HepG2 (cell line): ENCODE results near the gene SOCS3. TPM values are rescaled to one million over a fixed set of nuclear protein-coding genes. Genes with fewer than 3 reads are reported as not detected.

Experiments used
- ATAC-seq: fragments of 200-7000 bp; cut with Tn5 transposase; 3 replicates; pipeline ENCODE4 v1.9.1; 2020; ENCODE audit warnings: mild to moderate bottlenecking, moderate library complexity
- BruUV-seq: library from RNA; stranded (reverse); fragments of 400-500 nt; replicated peaks from 2 replicates; lab custom pipeline; 2021; lab: Mats Ljungman, UMichigan
- CTCF ChIA-PET: fragments of 300-600 bp; formaldehyde crosslinking; extraction: SDS; loops from one replicate; lab custom pipeline; 2021; ENCODE audit warnings: low total read pairs, inconsistent platforms, low intra/inter-chr PET ratio; lab: Yijun Ruan, JAX
- POLR2A ChIA-PET: fragments of 350-600 bp; sonication (Branson Sonifier 250); formaldehyde crosslinking; loops from one replicate; lab custom pipeline; 2020; ENCODE audit warnings: antibody characterized with exemption, inconsistent platforms; lab: Yijun Ruan, JAX
- DNase-seq: peaks from one replicate; pipeline ENCODE4 v3.0.0-alpha.2; 2015; ENCODE audit warnings: low spot score
- FAIRE-seq: peaks from 3 replicates; lab custom pipeline; 2011; peaks lifted over from hg19 to GRCh38; lab: Jason Lieb, UNC
- H2AFZ ChIP-seq: one replicate; pipeline ENCODE4 v1.6.1; 2011; ENCODE audit warnings: low read length, inconsistent platforms
- H3K27ac ChIP-seq: fragments of 300-600 bp; 3 replicates; pipeline ENCODE4 v1.8.0; 2011; ENCODE audit warnings: mixed run types, mild to moderate bottlenecking, mixed read lengths, low read length, inconsistent platforms; ENCODE audit not compliant: insufficient read depth; ENCODE audit errors: extremely low read length
- H3K27me3 ChIP-seq, 2 experiments: fragments of 200-600 bp in 1 of 2; 2 replicates in 1 of 2; 3 replicates in 1 of 2; pipeline versions ENCODE4 v1.6.0 to v1.8.0; 2011; ENCODE audit warnings: low read length in 2 of 2, mild to moderate bottlenecking in 2 of 2, moderate library complexity in 2 of 2, inconsistent platforms in 1 of 2; ENCODE audit not compliant: insufficient read depth in 2 of 2, control insufficient read depth in 1 of 2
- H3K36me3 ChIP-seq, 2 experiments: fragments of 200-600 bp in 1 of 2; replicated peaks in 1 of 2; 2 replicates in 1 of 2; 3 replicates in 1 of 2; pipeline versions ENCODE4 v1.5.1 to v1.8.0; 2011; ENCODE audit warnings: low read length in 2 of 2, inconsistent platforms in 1 of 2; ENCODE audit not compliant: insufficient read depth in 2 of 2, control insufficient read depth in 1 of 2
- H3K4me1 ChIP-seq: 2 replicates; pipeline ENCODE4 v1.5.1; 2012; ENCODE audit warnings: low read length, inconsistent platforms; ENCODE audit not compliant: insufficient read depth
- H3K4me2 ChIP-seq: 2 replicates; pipeline ENCODE4 v1.6.0; 2011; ENCODE audit warnings: low read depth, low read length, inconsistent platforms
- H3K4me3 ChIP-seq, 3 experiments: fragments of 200-600 bp in 1 of 3; sonication (generic), shearing (Covaris generic) in 1 of 3; replicated peaks in 1 of 3; 2 replicates each; pipeline ENCODE4 v1.5.1; 2011 to 2016; ENCODE audit warnings: low read length in 3 of 3, inconsistent platforms in 2 of 3, low read depth in 2 of 3, mild to moderate bottlenecking in 2 of 3, control low read depth in 1 of 3, mixed read lengths in 1 of 3; ENCODE audit not compliant: insufficient read depth in 1 of 3
- H3K79me2 ChIP-seq: one replicate; pipeline ENCODE4 v1.6.1; 2011; ENCODE audit warnings: low read length, inconsistent platforms; ENCODE audit not compliant: insufficient read depth
- H3K9ac ChIP-seq: 2 replicates; pipeline ENCODE4 v1.6.0; 2011; ENCODE audit warnings: mild to moderate bottlenecking, low read depth, low read length, inconsistent platforms; ENCODE audit not compliant: insufficient read depth
- H3K9me3 ChIP-seq: 2 replicates; pipeline ENCODE4 v1.5.1; 2012; ENCODE audit warnings: mild to moderate bottlenecking, low read length
- H4K20me1 ChIP-seq: 2 replicates; pipeline ENCODE4 v1.6.0; 2011; ENCODE audit warnings: inconsistent platforms, mild to moderate bottlenecking, low read length, moderate library complexity; ENCODE audit not compliant: insufficient read depth
- CBX2 ChIP-seq, 2 experiments: fragments of 200-600 bp in 1 of 2; sonication (generic); formaldehyde crosslinking in 1 of 2; IDR thresholded peaks; 2 replicates each; pipeline versions ENCODE4 v1.7.0 to v1.8.1; 2018 to 2022; ENCODE audit warnings: low read depth in 2 of 2, low read length in 1 of 2, mild to moderate bottlenecking in 1 of 2, missing genetic modification reagents in 1 of 2
- FOXP1 ChIP-seq, 2 experiments: fragments of 450-650 bp in 1 of 2; IDR thresholded peaks; 2 replicates each; pipeline ENCODE4 v1.6.1; 2017 to 2018; ENCODE audit warnings: antibody characterized with exemption in 1 of 2
- GPBP1L1 ChIP-seq: sonication (generic); formaldehyde crosslinking; IDR thresholded peaks from 2 replicates; pipeline ENCODE4 v1.5.0; 2020; ENCODE audit warnings: mild to moderate bottlenecking, missing genetic modification reagents
- MBD4 ChIP-seq: IDR thresholded peaks from 2 replicates; pipeline ENCODE4 v1.6.1; 2012; ENCODE audit warnings: low read length, inconsistent platforms, borderline replicate concordance
- RFX3 ChIP-seq: IDR thresholded peaks from 2 replicates; pipeline ENCODE4 v1.6.1; 2016; ENCODE audit warnings: missing biosample characterization, missing genetic modification reagents
- SAFB2 ChIP-seq: sonication (generic); formaldehyde crosslinking; IDR thresholded peaks from 2 replicates; pipeline ENCODE4 v1.5.1; 2020; ENCODE audit warnings: missing genetic modification reagents, low read depth, mild to moderate bottlenecking, borderline replicate concordance
- ZNF230 ChIP-seq: sonication (generic); formaldehyde crosslinking; IDR thresholded peaks from 2 replicates; pipeline ENCODE4 v1.4.0; 2020; ENCODE audit warnings: mild to moderate bottlenecking, missing genetic modification reagents
- ZNF709 ChIP-seq: sonication (generic); formaldehyde crosslinking; IDR thresholded peaks from 2 replicates; pipeline ENCODE4 v1.5.0; 2020; ENCODE audit warnings: mild to moderate bottlenecking, missing genetic modification reagents
- WGBS: methylation state at CpG from one replicate; pipeline ENCODE4 v1.1.6; 2017; ENCODE audit warnings: low lambda C conversion rate; 5-methylcytosine and 5-hydroxymethylcytosine counted together
- in situ Hi-C: cut with HindIII; loops from 2 replicates; pipeline ENCODE4 v1.10.0; 2017; ENCODE audit warnings: low pct_unique_long_range_greater_than_20kb; ENCODE audit not compliant: extremely low pct_ligation_motif_present
- intact Hi-C: fragments of 100-400 bp; cut with micrococcal nuclease; formaldehyde crosslinking; loops from one replicate; pipeline ENCODE4 v1.10.0; 2022; ENCODE audit not compliant: unreplicated experiment
- polyA plus RNA-seq, 8 experiments: library from polyadenylated mRNA; depleted of rRNA in 3 of 8; stranded (reverse) in 7 of 8; unstranded in 1 of 8; fragments of >200 nt; fragmentation: Illumina TruSeq in 4 of 8; extraction: Trizol in 4 of 8; gene quantifications; 2 replicates each; pipeline versions ENCODE4 v1.2.1 to v1.2.3, GENCODE V29; 2011 to 2016; ENCODE audit warnings: low read depth in 4 of 8, missing spikeins in 1 of 8, mixed read lengths in 1 of 8; ENCODE audit not compliant: insufficient read depth in 1 of 8
- total RNA-seq, 5 experiments: library from RNA; depleted of rRNA; stranded (reverse); fragments of >200 nt; fragmentation: Illumina TruSeq; extraction: Trizol; gene quantifications; 2 replicates each; pipeline ENCODE4 v1.2.3, GENCODE V29; 2016; ENCODE audit warnings: low read depth in 1 of 5

The SOCS3 gene
- total and polyA plus RNA-seq, 2 of the 13 experiments (the other 11 are each of a cell fraction or from before 2014, with no cell fraction given): 0.77 to 2.4 TPM

- Histone ChIP-seq H3K36me3 (peaks cover 42 to 87% of the 10 kb centered on the region in 2 experiments), H3K4me1 (peaks cover 45% of the 10 kb centered on the region), H3K4me2 (no peak overlapping the region), H4K20me1 (peaks cover 12% of the 10 kb centered on the region; the same call in 1 of the 2 replicates), H3K9me3 (no peaks in the 10 kb centered on the region), H3K27ac (no peak overlapping the region), H3K4me3 (no peak overlapping the region)
- POLR2A ChIA-PET: interaction anchor here (0.6 to 2.4 kb wide), 2 partner anchors 20 to 24 kb away, joined by 3 to 6 read pairs; no protein-coding TSS in a partner anchor
- intact Hi-C loops: no loop called here
- BruUV-seq: no TSS peak
- no peak for DNase-seq
- CTCF ChIA-PET: no interaction called here
- in situ Hi-C loops: no loop called here
- TF ChIP-seq CBX2 (IDR thresholded peaks at IDR 0.05; ENCODE audit: low read depth, low read length): no peak
- TF ChIP-seq CBX2 (CRISPR knock-in tag; IDR thresholded peaks at IDR 0.05; ENCODE audit: low read depth): no peak
- TF ChIP-seq FOXP1 (IDR thresholded peaks at IDR 0.05): no peak
- TF ChIP-seq FOXP1 (CRISPR knock-in tag; IDR thresholded peaks at IDR 0.05): no peak
- no peak for TF ChIP-seq SAFB2
- no peak for TF ChIP-seq MBD4
- no peak for TF ChIP-seq ZNF709 (CRISPR knock-in tag)
- TF ChIP-seq ZNF230: no peak
- no peak for TF ChIP-seq GPBP1L1 (CRISPR knock-in tag)
- TF ChIP-seq RFX3 (CRISPR knock-in tag): no peak
- TF ChIP-seq, all 625 proteins: peak for 0
- ATAC-seq (no peak), FAIRE-seq (no peak)
- WGBS: 100% methylated on average over 4 of the region's 6 CpGs
- H3K27me3 ChIP-seq: no peaks in the 10 kb centered on the region
- H3K9ac ChIP-seq: no peak overlapping the region
- H2AFZ ChIP-seq: no peak overlapping the region
- no peaks in the 10 kb centered on the region for H3K79me2 ChIP-seq
Measured at GRCh38 chr17:78401246-78401645, 41.4 kb upstream of the SOCS3 start.
